Activated T-helper 1 cell treated with anti-CD3 and anti-CD28 coated beads, Interleukin-2, amount 50 U/mL, for 16 hours (primary cell): ENCODE results near the gene CCDC17.

Experiments
- DNase-seq, 2 donors: peaks; one replicate each; pipeline ENCODE4 v3.0.0-alpha.2; 2020; ENCODE audit warnings: low read depth in 1 of 2, low spot score in 1 of 2

CCDC17 gene

GRCh38 chr1:45623972-45624371, at the start of gene CCDC17:
Gene CCDC17, minus strand, starts transcription at chr1:45624054. Its CDS starts 145 bp downstream, at chr1:45623909.
- DNase-seq = no peak

GRCh38 chr1:45669859-45670655, 46.2 kb upstream of the CCDC17 start:
- no peak for DNase-seq

- DNase-seq = no peak
Observed at GRCh38 chr1:45669379-45669778, 45.5 kb upstream of the CCDC17 start.

GRCh38 chr1:45668526-45668925, 44.7 kb upstream of the CCDC17 start:
- DNase-seq = no peak

GRCh38 chr1:45667321-45668111, 43.7 kb upstream of the CCDC17 start:
- DNase-seq = no peak

GRCh38 chr1:45666836-45667235, 43.0 kb upstream of the CCDC17 start:
- no peak for DNase-seq

GRCh38 chr1:45660336-45660735, 36.5 kb upstream of the CCDC17 start:
- DNase-seq = no peak

- no peak for DNase-seq
Observed at GRCh38 chr1:45659222-45659621, 35.4 kb upstream of the CCDC17 start.

GRCh38 chr1:45658171-45658570, 34.3 kb upstream of the CCDC17 start:
- no peak for DNase-seq

- DNase-seq = no peak
Observed at GRCh38 chr1:45656573-45657226, 32.8 kb upstream of the CCDC17 start.

GRCh38 chr1:45654540-45655280, 30.9 kb upstream of the CCDC17 start:
- no peak for DNase-seq

GRCh38 chr1:45647248-45648021, 23.6 kb upstream of the CCDC17 start:
- DNase-seq = no peak

- no peak for DNase-seq
Observed at GRCh38 chr1:45644661-45645060, 20.8 kb upstream of the CCDC17 start.

- no peak for DNase-seq
Observed at GRCh38 chr1:45643978-45644377, 20.1 kb upstream of the CCDC17 start.

GRCh38 chr1:45643321-45643720, 19.5 kb upstream of the CCDC17 start:
- no peak for DNase-seq

GRCh38 chr1:45640293-45640692, 16.4 kb upstream of the CCDC17 start:
- DNase-seq = no peak

GRCh38 chr1:45635211-45635610, 11.4 kb upstream of the CCDC17 start:
- no peak for DNase-seq

GRCh38 chr1:45630429-45630828, 6.6 kb upstream of the CCDC17 start:
- DNase-seq = no peak

- no peak for DNase-seq
Observed at GRCh38 chr1:45629035-45629434, 5.2 kb upstream of the CCDC17 start.
